Mammary epithelial cell (primary cell): ENCODE measurements around the gene MOV10L1.

Source experiments
- CTCF ChIP-seq, 2 donors: IDR thresholded peaks in 1 of 2; conservative IDR thresholded peaks in 1 of 2; 2 replicates each; pipeline ENCODE4 v1.5.1; 2011 to 2012; ENCODE audit warnings: inconsistent platforms in 2 of 2, low read length in 2 of 2, mild to moderate bottlenecking in 2 of 2, control low read depth in 1 of 2, low read depth in 1 of 2; ENCODE audit not compliant: insufficient read depth in 1 of 2; ENCODE audit errors: extremely low read depth in 1 of 2
- EZH2 ChIP-seq: IDR thresholded peaks from 2 replicates; pipeline ENCODE4 v1.6.1; 2012; ENCODE audit warnings: low read length, inconsistent platforms, borderline replicate concordance

GRCh38 chr22:50160947-50161346 lies 71.1 kb downstream of the MOV10L1 start:
- no peak for TF ChIP-seq CTCF (conservative IDR thresholded peaks at IDR 0.05 in 1 of 2, IDR thresholded peaks at IDR 0.05 in 1 of 2; ENCODE audit: extremely low read depth in 1 of 2, insufficient read depth in 1 of 2, low read depth in 1 of 2, low read length in 2 of 2)
- TF ChIP-seq EZH2: no peak
